Neural cell (in vitro differentiated cells): ENCODE measurements around the gene FAAP24.

Experiments
- EP300 ChIP-seq: fragments of 450-650 bp; conservative IDR thresholded peaks from 2 replicates; pipeline ENCODE4 v1.6.1; 2014; ENCODE audit warnings: antibody characterized with exemption, mild to moderate bottlenecking, moderate library complexity; ENCODE audit not compliant: poor library complexity, severe bottlenecking
- EZH2 ChIP-seq: fragments of 200-600, 300-800 bp; shearing (Covaris generic), sonication (generic); IDR thresholded peaks from 2 replicates; pipeline ENCODE4 v1.6.1; 2014; ENCODE audit warnings: antibody characterized with exemption, low read length, borderline replicate concordance, mild to moderate bottlenecking; ENCODE audit not compliant: insufficient read depth, poor library complexity, severe bottlenecking
- MXI1 ChIP-seq: fragments of 450-650 bp; conservative IDR thresholded peaks from 2 replicates; pipeline ENCODE4 v1.6.1; 2014; ENCODE audit warnings: antibody characterized with exemption, mild to moderate bottlenecking; ENCODE audit not compliant: poor library complexity, severe bottlenecking
- POLR2AphosphoS5 ChIP-seq: IDR thresholded peaks from 2 replicates; pipeline ENCODE4 v1.6.1; 2012
- RAD21 ChIP-seq: fragments of 450-650 bp; conservative IDR thresholded peaks from 2 replicates; pipeline ENCODE4 v1.6.1; 2014; ENCODE audit warnings: antibody characterized with exemption, mild to moderate bottlenecking, moderate library complexity
- SMC3 ChIP-seq: fragments of 450-650 bp; conservative IDR thresholded peaks from 2 replicates; pipeline ENCODE4 v1.6.1; 2014; ENCODE audit warnings: antibody characterized with exemption, mild to moderate bottlenecking, moderate library complexity; ENCODE audit not compliant: poor library complexity
- TAF1 ChIP-seq: IDR thresholded peaks from 2 replicates; pipeline ENCODE4 v1.6.1; 2012; ENCODE audit warnings: low read depth
- TF ChIP-seq, protein P1 (sequence below): fragments of 450-650 bp; IDR thresholded peaks from 2 replicates; pipeline ENCODE4 v1.5.1; 2014; ENCODE audit warnings: antibody characterized with exemption, mild to moderate bottlenecking, moderate library complexity; ENCODE audit not compliant: poor library complexity, severe bottlenecking
- TF ChIP-seq, protein P2 (sequence below): IDR thresholded peaks from 2 replicates; pipeline ENCODE4 v1.6.1; 2012; ENCODE audit warnings: borderline replicate concordance

DNA sequence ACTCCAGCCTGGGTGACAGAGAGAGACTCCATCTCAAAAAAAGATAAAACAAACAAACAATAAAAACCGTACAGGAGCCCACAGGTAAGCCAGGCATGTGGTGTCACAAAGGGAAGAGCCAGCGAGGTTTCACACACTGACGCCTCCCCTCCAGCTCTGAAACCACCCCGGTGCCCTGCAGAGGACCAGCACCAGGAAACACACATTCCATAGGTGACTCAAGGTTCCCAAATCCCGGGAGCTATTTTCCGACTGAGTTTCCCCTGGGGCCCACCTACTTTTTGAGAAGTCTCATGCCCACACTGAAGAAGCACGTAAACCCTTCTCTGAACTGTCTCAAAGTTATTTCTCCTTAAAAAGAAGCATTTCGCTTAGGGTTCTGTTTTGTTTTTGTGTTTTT is 52.4 kb downstream of the FAAP24 start:
- TF ChIP-seq, protein P1, sequence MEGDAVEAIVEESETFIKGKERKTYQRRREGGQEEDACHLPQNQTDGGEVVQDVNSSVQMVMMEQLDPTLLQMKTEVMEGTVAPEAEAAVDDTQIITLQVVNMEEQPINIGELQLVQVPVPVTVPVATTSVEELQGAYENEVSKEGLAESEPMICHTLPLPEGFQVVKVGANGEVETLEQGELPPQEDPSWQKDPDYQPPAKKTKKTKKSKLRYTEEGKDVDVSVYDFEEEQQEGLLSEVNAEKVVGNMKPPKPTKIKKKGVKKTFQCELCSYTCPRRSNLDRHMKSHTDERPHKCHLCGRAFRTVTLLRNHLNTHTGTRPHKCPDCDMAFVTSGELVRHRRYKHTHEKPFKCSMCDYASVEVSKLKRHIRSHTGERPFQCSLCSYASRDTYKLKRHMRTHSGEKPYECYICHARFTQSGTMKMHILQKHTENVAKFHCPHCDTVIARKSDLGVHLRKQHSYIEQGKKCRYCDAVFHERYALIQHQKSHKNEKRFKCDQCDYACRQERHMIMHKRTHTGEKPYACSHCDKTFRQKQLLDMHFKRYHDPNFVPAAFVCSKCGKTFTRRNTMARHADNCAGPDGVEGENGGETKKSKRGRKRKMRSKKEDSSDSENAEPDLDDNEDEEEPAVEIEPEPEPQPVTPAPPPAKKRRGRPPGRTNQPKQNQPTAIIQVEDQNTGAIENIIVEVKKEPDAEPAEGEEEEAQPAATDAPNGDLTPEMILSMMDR = no peak
- TF ChIP-seq EP300 = no peak
- TF ChIP-seq MXI1 = no peak
- no peak for TF ChIP-seq RAD21
- no peak for TF ChIP-seq TAF1
- no peak for TF ChIP-seq POLR2AphosphoS5
- no peak for TF ChIP-seq SMC3
- TF ChIP-seq, protein P2, sequence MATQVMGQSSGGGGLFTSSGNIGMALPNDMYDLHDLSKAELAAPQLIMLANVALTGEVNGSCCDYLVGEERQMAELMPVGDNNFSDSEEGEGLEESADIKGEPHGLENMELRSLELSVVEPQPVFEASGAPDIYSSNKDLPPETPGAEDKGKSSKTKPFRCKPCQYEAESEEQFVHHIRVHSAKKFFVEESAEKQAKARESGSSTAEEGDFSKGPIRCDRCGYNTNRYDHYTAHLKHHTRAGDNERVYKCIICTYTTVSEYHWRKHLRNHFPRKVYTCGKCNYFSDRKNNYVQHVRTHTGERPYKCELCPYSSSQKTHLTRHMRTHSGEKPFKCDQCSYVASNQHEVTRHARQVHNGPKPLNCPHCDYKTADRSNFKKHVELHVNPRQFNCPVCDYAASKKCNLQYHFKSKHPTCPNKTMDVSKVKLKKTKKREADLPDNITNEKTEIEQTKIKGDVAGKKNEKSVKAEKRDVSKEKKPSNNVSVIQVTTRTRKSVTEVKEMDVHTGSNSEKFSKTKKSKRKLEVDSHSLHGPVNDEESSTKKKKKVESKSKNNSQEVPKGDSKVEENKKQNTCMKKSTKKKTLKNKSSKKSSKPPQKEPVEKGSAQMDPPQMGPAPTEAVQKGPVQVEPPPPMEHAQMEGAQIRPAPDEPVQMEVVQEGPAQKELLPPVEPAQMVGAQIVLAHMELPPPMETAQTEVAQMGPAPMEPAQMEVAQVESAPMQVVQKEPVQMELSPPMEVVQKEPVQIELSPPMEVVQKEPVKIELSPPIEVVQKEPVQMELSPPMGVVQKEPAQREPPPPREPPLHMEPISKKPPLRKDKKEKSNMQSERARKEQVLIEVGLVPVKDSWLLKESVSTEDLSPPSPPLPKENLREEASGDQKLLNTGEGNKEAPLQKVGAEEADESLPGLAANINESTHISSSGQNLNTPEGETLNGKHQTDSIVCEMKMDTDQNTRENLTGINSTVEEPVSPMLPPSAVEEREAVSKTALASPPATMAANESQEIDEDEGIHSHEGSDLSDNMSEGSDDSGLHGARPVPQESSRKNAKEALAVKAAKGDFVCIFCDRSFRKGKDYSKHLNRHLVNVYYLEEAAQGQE = no peak
- TF ChIP-seq EZH2 = no peak
